Activated naive CD8-positive, alpha-beta T cell treated with anti-CD3 and anti-CD28 coated beads for 36 hours (primary cell): ENCODE data around the gene CISD1. TPM values are rescaled to one million over a fixed set of nuclear protein-coding genes. Genes with fewer than 3 reads are reported as not detected.

ENCODE experiments used
- total RNA-seq, 2 experiments: library from RNA; stranded (reverse); gene quantifications; one replicate each; pipeline ENCODE4 v1.2.3, GENCODE V29; 2021

Gene CISD1
- total RNA-seq, 2 experiments from 2014 or later: 65.0 to 65.4 TPM

Other genes with a start within 250 kb of the CISD1 start
- 10 to 100 TPM; 10.1 to 10.3 TPM for gene IPMK, start 1.3 kb upstream of the CISD1 start, total RNA-seq
- gene UBE2D1, start 65.8 kb downstream of the CISD1 start, total RNA-seq: 10 to 100 TPM; 14.7 to 14.8 TPM
- gene TFAM, start 116.2 kb downstream of the CISD1 start, total RNA-seq: 100 to 1,000 TPM; 153 to 159 TPM
- under 1 TPM in 1 of 2 experiments, not detected in 1; 0.04 TPM for gene BICC1, start 243.7 kb downstream of the CISD1 start, total RNA-seq